Osteocyte (in vitro differentiated cells): ENCODE data around the gene TECTB. TPM values are rescaled to one million over a fixed set of nuclear protein-coding genes. Genes with fewer than 3 reads are reported as not detected.

ENCODE experiments used
- DNase-seq: peaks from one replicate; pipeline ENCODE4 v3.0.0; 2021; ENCODE audit warnings: mixed read lengths; ENCODE audit not compliant: unreplicated experiment; ENCODE audit errors: extremely low spot score
- H3K27ac Mint-ChIP-seq: one replicate; pipeline ENCODE4 v1.8.0; 2021; ENCODE audit warnings: mild to moderate bottlenecking, mixed read lengths; ENCODE audit not compliant: unreplicated experiment
- H3K27me3 Mint-ChIP-seq: one replicate; pipeline ENCODE4 v1.8.0; 2021; ENCODE audit warnings: mixed read lengths; ENCODE audit not compliant: unreplicated experiment
- H3K36me3 Mint-ChIP-seq: one replicate; pipeline ENCODE4 v1.8.0; 2021; ENCODE audit warnings: mixed read lengths; ENCODE audit not compliant: unreplicated experiment
- H3K4me1 Mint-ChIP-seq: one replicate; pipeline ENCODE4 v1.8.0; 2021; ENCODE audit warnings: mixed read lengths; ENCODE audit not compliant: unreplicated experiment
- H3K4me3 Mint-ChIP-seq: one replicate; pipeline ENCODE4 v1.8.0; 2021; ENCODE audit warnings: mild to moderate bottlenecking, moderate library complexity, mixed read lengths; ENCODE audit not compliant: unreplicated experiment
- H3K9me3 Mint-ChIP-seq: one replicate; pipeline ENCODE4 v1.8.0; 2021; ENCODE audit warnings: mixed read lengths; ENCODE audit not compliant: unreplicated experiment
- total RNA-seq: library from RNA; stranded (reverse); gene quantifications from 2 replicates; pipeline ENCODE4 v1.2.1, GENCODE V29; 2021
- TF ChIP-seq, protein P1 (sequence below): fragments of 200-600 bp; sonication (generic); IDR thresholded peaks from 2 replicates; pipeline ENCODE4 v1.5.0; 2021; ENCODE audit warnings: antibody characterized with exemption, mild to moderate bottlenecking, moderate library complexity

TECTB gene
- total RNA-seq, 1 donor from 2014 or later = not detected

DNA sequence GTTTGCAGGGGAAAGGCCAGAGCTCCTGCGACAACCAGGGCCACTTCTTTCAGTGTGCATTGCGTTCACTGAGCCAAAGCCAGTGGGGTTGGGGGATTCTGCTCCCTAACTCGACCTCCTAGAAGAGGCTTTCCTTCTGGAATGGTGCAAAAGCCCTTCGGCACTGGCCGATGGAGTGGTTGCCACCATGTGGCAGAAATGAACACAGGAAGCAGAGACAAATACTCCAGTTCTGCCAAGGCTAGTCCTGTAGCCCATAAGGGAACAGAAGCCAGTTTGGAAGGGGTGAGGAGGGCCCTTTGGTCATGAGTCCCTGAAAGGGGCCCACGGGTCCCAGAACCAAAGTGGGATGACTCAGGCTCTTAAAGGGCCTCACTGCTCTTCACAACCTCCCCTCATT lies 61.1 kb downstream of the TECTB start:
- Mint-ChIP-seq H3K27ac (no peak overlapping the region), H3K36me3 (no peaks in the 10 kb centered on the region), H3K9me3 (no peaks in the 10 kb centered on the region), H3K27me3 (peaks cover 2% of the 10 kb centered on the region), H3K4me3 (no peak overlapping the region), H3K4me1 (no peaks in the 10 kb centered on the region)
- DNase-seq = no peak
- TF ChIP-seq, protein P1, sequence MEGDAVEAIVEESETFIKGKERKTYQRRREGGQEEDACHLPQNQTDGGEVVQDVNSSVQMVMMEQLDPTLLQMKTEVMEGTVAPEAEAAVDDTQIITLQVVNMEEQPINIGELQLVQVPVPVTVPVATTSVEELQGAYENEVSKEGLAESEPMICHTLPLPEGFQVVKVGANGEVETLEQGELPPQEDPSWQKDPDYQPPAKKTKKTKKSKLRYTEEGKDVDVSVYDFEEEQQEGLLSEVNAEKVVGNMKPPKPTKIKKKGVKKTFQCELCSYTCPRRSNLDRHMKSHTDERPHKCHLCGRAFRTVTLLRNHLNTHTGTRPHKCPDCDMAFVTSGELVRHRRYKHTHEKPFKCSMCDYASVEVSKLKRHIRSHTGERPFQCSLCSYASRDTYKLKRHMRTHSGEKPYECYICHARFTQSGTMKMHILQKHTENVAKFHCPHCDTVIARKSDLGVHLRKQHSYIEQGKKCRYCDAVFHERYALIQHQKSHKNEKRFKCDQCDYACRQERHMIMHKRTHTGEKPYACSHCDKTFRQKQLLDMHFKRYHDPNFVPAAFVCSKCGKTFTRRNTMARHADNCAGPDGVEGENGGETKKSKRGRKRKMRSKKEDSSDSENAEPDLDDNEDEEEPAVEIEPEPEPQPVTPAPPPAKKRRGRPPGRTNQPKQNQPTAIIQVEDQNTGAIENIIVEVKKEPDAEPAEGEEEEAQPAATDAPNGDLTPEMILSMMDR = no peak

DNA sequence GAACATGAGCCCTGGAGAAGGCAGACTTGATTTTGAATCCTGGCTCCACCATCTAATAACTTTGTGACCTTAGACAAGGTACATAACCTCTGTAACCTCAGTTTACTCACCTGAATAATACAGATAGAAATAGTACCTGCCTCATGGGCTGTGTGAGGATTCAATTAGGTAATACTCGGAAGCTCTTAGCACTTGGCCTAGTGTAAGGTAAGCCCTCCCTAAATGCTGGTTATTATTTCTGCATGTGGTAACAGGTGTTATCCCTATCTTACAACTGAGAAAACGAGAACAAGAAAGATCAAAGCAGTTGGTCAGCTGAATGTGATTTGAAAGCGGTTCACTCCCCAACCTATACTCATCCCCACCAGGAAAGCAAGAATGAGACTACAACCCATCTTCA lies 62.0 kb downstream of the TECTB start:
- Mint-ChIP-seq H3K4me1 (no peaks in the 10 kb centered on the region), H3K9me3 (no peaks in the 10 kb centered on the region), H3K27me3 (no peaks in the 10 kb centered on the region), H3K4me3 (no peak overlapping the region), H3K36me3 (no peaks in the 10 kb centered on the region), H3K27ac (no peak overlapping the region)
- DNase-seq = no peak
- TF ChIP-seq, protein P1 = no peak

DNA sequence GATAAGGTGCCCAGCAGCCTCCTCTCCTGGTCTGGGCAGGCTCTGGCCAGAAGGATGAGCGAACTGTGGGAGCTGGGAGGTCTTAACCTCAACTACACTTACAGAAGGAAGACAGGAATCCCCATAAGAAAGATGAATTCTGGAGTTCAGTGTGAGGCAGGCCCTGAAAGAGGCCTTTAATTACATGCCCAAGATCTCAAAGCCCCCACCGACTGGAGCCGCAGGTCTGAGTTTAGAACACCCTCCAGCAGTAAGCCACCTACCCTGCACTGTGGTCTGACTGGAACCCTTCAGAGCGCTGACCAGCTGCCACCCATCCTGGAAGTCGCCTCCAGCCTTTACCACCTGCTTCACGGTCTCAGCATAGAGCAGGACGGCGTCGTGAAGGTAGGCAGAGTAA lies 62.5 kb downstream of the TECTB start:
- Mint-ChIP-seq H3K4me3 (no peak overlapping the region), H3K4me1 (no peaks in the 10 kb centered on the region), H3K36me3 (no peaks in the 10 kb centered on the region), H3K27ac (no peak overlapping the region), H3K27me3 (no peaks in the 10 kb centered on the region), H3K9me3 (no peaks in the 10 kb centered on the region)
- TF ChIP-seq, protein P1 = no peak
- DNase-seq = no peak

DNA sequence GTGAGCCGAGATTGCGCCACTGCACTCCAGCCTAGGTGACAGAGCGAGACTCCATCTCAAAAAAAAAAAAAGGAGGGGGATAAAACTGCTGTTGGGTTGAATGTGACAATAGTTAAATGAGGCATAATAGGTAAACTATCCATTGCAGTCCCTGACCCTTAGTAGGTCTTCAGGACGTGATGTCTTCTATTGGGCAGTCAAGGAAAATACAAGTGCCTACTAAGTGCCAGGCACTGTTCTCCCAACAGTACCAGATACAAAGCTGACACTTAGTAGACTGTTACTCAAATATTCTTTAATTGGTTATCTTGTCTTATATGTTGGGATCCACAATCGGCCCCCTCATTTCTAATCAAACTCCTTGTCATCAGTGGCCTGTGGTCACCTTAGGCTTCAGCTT lies 63.6 kb downstream of the TECTB start:
- TF ChIP-seq, protein P1 = no peak
- no peak for DNase-seq
- Mint-ChIP-seq H3K27ac (no peak overlapping the region), H3K9me3 (no peaks in the 10 kb centered on the region), H3K36me3 (no peaks in the 10 kb centered on the region), H3K4me3 (no peak overlapping the region), H3K27me3 (no peaks in the 10 kb centered on the region), H3K4me1 (no peaks in the 10 kb centered on the region)

DNA sequence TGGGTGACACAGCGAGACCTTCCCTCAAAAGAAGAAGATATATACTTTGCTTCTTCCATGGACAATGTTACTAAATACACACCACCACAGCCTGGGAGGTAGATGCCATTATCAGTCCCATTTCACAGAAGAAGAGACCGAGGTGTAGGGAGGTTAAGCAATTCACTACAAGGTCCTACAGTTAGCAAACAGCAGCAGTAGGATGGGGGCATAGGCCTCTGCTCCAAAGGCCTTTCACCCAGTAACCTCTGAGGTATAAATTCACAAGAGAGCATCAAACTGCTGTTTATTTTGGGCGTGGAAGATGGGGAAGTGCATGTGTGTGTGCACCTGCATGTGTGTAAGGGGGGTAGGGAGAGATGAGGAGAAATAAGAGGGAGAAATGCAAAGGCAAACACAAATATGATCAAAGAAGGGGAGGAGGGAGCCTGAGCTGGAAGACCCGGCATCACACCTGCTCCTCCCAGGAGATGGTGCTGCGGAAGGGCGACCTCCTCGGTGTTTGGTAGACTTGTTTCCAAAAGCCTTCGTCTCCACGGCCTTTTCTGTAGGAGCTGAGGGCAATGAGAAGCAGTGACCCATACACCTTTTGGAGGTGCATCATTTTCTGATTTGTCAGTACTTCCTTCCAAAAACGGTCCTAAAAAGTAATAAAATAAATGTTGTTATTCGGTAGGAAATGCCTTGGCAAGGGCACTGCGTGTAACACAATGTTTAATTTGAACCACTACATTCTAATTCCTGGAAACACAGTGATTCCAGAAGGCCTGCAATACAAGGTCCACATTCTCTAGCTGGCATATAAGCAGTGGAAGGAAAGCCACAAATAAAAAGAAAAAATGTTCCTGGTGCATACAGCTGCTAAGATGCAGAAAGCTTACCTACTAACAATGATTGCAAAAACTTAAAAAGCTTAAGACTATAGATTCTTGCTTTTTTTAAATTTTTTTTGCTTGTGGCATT lies 64.8 kb downstream of the TECTB start:
- H3K27ac Mint-ChIP-seq = no peak overlapping the region
- H3K9me3 Mint-ChIP-seq = no peaks in the 10 kb centered on the region
- no peak for DNase-seq
- no peaks in the 10 kb centered on the region for H3K4me1 Mint-ChIP-seq
- H3K27me3 Mint-ChIP-seq = no peaks in the 10 kb centered on the region
- no peaks in the 10 kb centered on the region for H3K36me3 Mint-ChIP-seq
- TF ChIP-seq, protein P1 = no peak
- no peak overlapping the region for H3K4me3 Mint-ChIP-seq
